GOT3 (cell line): ENCODE results near the gene MOV10.

ENCODE experiments used
- DNase-seq: peaks from one replicate; lab custom pipeline; 2025; ENCODE audit warnings: mixed read lengths; lab: John Stamatoyannopoulos, UW

The MOV10 gene

GRCh38 chr1:112735752-112736151, 61.3 kb downstream of the MOV10 start:
- DNase-seq = no peak

- DNase-seq = no peak
Observed at GRCh38 chr1:112737573-112737972, 63.1 kb downstream of the MOV10 start.

- DNase-seq = no peak
Observed at GRCh38 chr1:112743174-112744008, 68.9 kb downstream of the MOV10 start.

GRCh38 chr1:112744009-112744578, 69.6 kb downstream of the MOV10 start:
- no peak for DNase-seq

GRCh38 chr1:112748396-112748795, 73.9 kb downstream of the MOV10 start:
- no peak for DNase-seq
